Transverse colon (tissue), 3 donors: ENCODE results near the gene MICAL2.

Source experiments
- CTCF ChIP-seq, 5 experiments: fragments of 200-600 bp in 3 of 5; fragments of 450-650 bp in 2 of 5; sonication (generic) in 3 of 5; IDR thresholded peaks; 1 replicate in 2 of 5; 2 replicates in 3 of 5; pipeline ENCODE4 v1.5.1; 2016 to 2017; ENCODE audit warnings: antibody characterized with exemption in 5 of 5, inconsistent platforms in 3 of 5, mild to moderate bottlenecking in 2 of 5, moderate library complexity in 1 of 5
- POLR2A ChIP-seq: fragments of 450-650 bp; IDR thresholded peaks from one replicate; pipeline ENCODE4 v1.6.1; 2016; ENCODE audit warnings: antibody characterized with exemption, mild to moderate bottlenecking, moderate library complexity

GRCh38 chr11:12123799-12124198, 13.4 kb downstream of the MICAL2 start:
- no peak for TF ChIP-seq CTCF (IDR thresholded peaks at IDR 0.05)
- no peak for TF ChIP-seq POLR2A
